ENCODE measurements around the gene RBM19. TPM values are rescaled to one million over a fixed set of nuclear protein-coding genes. Genes with fewer than 3 reads are reported as not detected.
"Not testable (repeated sequence)": the region's sequence is repeated elsewhere in the genome, so short reads cannot be mapped to it uniquely, and the experiment has no call there.

The RBM19 gene
- total RNA-seq, 1 donor from 2014 or later: 105 TPM

- Mint-ChIP-seq H3K4me1 (no peaks in the 10 kb centered on the region), H3K27me3 (no peaks in the 10 kb centered on the region), H3K9me3 (no peaks in the 10 kb centered on the region), H3K4me3 (no peak overlapping the region), H3K27ac (no peak overlapping the region), H3K36me3 (ENCODE audit: low read depth) (no peaks in the 10 kb centered on the region)
- intact Hi-C loops (cut with micrococcal nuclease): no loop called here
- no peak for DNase-seq
Observed at GRCh38 chr12:113826805-113827538, 139.2 kb downstream of the RBM19 start.

GRCh38 chr12:113825705-113826104 is 140.4 kb downstream of the RBM19 start:
- intact Hi-C loops (cut with micrococcal nuclease): no loop called here
- Mint-ChIP-seq H3K4me1 (no peaks in the 10 kb centered on the region), H3K36me3 (ENCODE audit: low read depth) (no peaks in the 10 kb centered on the region), H3K27ac (no peak overlapping the region), H3K4me3 (no peak overlapping the region), H3K27me3 (no peaks in the 10 kb centered on the region), H3K9me3 (no peaks in the 10 kb centered on the region)
- DNase-seq: no peak

GRCh38 chr12:113823816-113824215 is 142.3 kb downstream of the RBM19 start:
- intact Hi-C loops (cut with micrococcal nuclease): no loop called here
- DNase-seq: no peak
- Mint-ChIP-seq H3K27ac (no peak overlapping the region), H3K27me3 (no peaks in the 10 kb centered on the region), H3K4me1 (no peaks in the 10 kb centered on the region), H3K36me3 (ENCODE audit: low read depth) (no peaks in the 10 kb centered on the region), H3K4me3 (no peak overlapping the region), H3K9me3 (no peaks in the 10 kb centered on the region)

GRCh38 chr12:113823016-113823415 is 143.1 kb downstream of the RBM19 start:
- no peaks in the 10 kb centered on the region for H3K36me3 Mint-ChIP-seq (ENCODE audit: low read depth)
- H3K9me3 Mint-ChIP-seq: no peaks in the 10 kb centered on the region
- no peak overlapping the region for H3K27ac Mint-ChIP-seq
- intact Hi-C loops (cut with micrococcal nuclease): no loop called here
- DNase-seq: no peak
- no peaks in the 10 kb centered on the region for H3K27me3 Mint-ChIP-seq
- H3K4me1 Mint-ChIP-seq: no peaks in the 10 kb centered on the region
- H3K4me3 Mint-ChIP-seq: no peak overlapping the region

GRCh38 chr12:113820842-113821241 is 145.3 kb downstream of the RBM19 start:
- H3K36me3 Mint-ChIP-seq (ENCODE audit: low read depth): peaks cover 5% of the 10 kb centered on the region
- no peaks in the 10 kb centered on the region for H3K9me3 Mint-ChIP-seq
- no peak overlapping the region for H3K27ac Mint-ChIP-seq

GRCh38 chr12:113820309-113820708 is 145.8 kb downstream of the RBM19 start:
- no peak for DNase-seq
- H3K27me3 Mint-ChIP-seq: no peaks in the 10 kb centered on the region
- H3K36me3 Mint-ChIP-seq (ENCODE audit: low read depth): peaks cover 9% of the 10 kb centered on the region
- H3K4me1 Mint-ChIP-seq: no peaks in the 10 kb centered on the region
- H3K9me3 Mint-ChIP-seq: no peaks in the 10 kb centered on the region
- no peak overlapping the region for H3K4me3 Mint-ChIP-seq
- H3K27ac Mint-ChIP-seq: no peak overlapping the region
- intact Hi-C loops (cut with micrococcal nuclease): no loop called here

More at GRCh38 chr12:113820842-113821241, 145.3 kb downstream of the RBM19 start:
- Mint-ChIP-seq H3K4me1 (no peaks in the 10 kb centered on the region), H3K27me3 (no peaks in the 10 kb centered on the region), H3K4me3 (no peak overlapping the region)
- no peak for DNase-seq
- intact Hi-C loops (cut with micrococcal nuclease): no loop called here

GRCh38 chr12:113819495-113819894 is 146.6 kb downstream of the RBM19 start:
- peaks cover 11% of the 10 kb centered on the region for H3K36me3 Mint-ChIP-seq (ENCODE audit: low read depth)
- no peak for DNase-seq
- no peaks in the 10 kb centered on the region for H3K9me3 Mint-ChIP-seq
- H3K4me1 Mint-ChIP-seq: no peaks in the 10 kb centered on the region
- no peak overlapping the region for H3K27ac Mint-ChIP-seq
- no peaks in the 10 kb centered on the region for H3K27me3 Mint-ChIP-seq
- H3K4me3 Mint-ChIP-seq: no peak overlapping the region
- intact Hi-C loops (cut with micrococcal nuclease): no loop called here

GRCh38 chr12:113818833-113819232 is 147.3 kb downstream of the RBM19 start:
- peaks cover 11% of the 10 kb centered on the region for H3K36me3 Mint-ChIP-seq (ENCODE audit: low read depth)
- no peaks in the 10 kb centered on the region for H3K9me3 Mint-ChIP-seq
- H3K4me1 Mint-ChIP-seq: no peaks in the 10 kb centered on the region
- no peaks in the 10 kb centered on the region for H3K27me3 Mint-ChIP-seq
- DNase-seq: no peak
- intact Hi-C loops (cut with micrococcal nuclease): no loop called here
- no peak overlapping the region for H3K4me3 Mint-ChIP-seq
- H3K27ac Mint-ChIP-seq: no peak overlapping the region

GRCh38 chr12:113818283-113818682 is 147.8 kb downstream of the RBM19 start:
- intact Hi-C loops (cut with micrococcal nuclease): no loop called here
- Mint-ChIP-seq H3K9me3 (no peaks in the 10 kb centered on the region), H3K4me1 (no peaks in the 10 kb centered on the region), H3K27ac (no peak overlapping the region), H3K36me3 (ENCODE audit: low read depth) (peaks cover 11% of the 10 kb centered on the region), H3K4me3 (no peak overlapping the region), H3K27me3 (no peaks in the 10 kb centered on the region)
- DNase-seq: no peak

- H3K9me3 Mint-ChIP-seq: no peaks in the 10 kb centered on the region
- no peaks in the 10 kb centered on the region for H3K4me1 Mint-ChIP-seq
- no peak overlapping the region for H3K4me3 Mint-ChIP-seq
- no peak for DNase-seq
- H3K27me3 Mint-ChIP-seq: no peaks in the 10 kb centered on the region
- intact Hi-C loops (cut with micrococcal nuclease): no loop called here
- H3K36me3 Mint-ChIP-seq (ENCODE audit: low read depth): peaks cover 11% of the 10 kb centered on the region
- no peak overlapping the region for H3K27ac Mint-ChIP-seq
Observed at GRCh38 chr12:113816866-113817265, 149.3 kb downstream of the RBM19 start.

GRCh38 chr12:113815031-113815430 is 151.1 kb downstream of the RBM19 start:
- Mint-ChIP-seq H3K9me3 (no peaks in the 10 kb centered on the region), H3K4me3 (no peak overlapping the region), H3K36me3 (ENCODE audit: low read depth) (peaks cover 11% of the 10 kb centered on the region), H3K4me1 (no peaks in the 10 kb centered on the region), H3K27me3 (no peaks in the 10 kb centered on the region), H3K27ac (no peak overlapping the region)
- intact Hi-C loops (cut with micrococcal nuclease): no loop called here
- no peak for DNase-seq

- Mint-ChIP-seq H3K4me1 (no peaks in the 10 kb centered on the region), H3K4me3 (no peak overlapping the region), H3K27me3 (no peaks in the 10 kb centered on the region), H3K27ac (no peak overlapping the region), H3K9me3 (no peaks in the 10 kb centered on the region), H3K36me3 (ENCODE audit: low read depth) (peaks cover 11% of the 10 kb centered on the region)
- DNase-seq: no peak
- intact Hi-C loops (cut with micrococcal nuclease): no loop called here
Observed at GRCh38 chr12:113813229-113813541, 152.9 kb downstream of the RBM19 start.

- H3K36me3 Mint-ChIP-seq (ENCODE audit: low read depth): peaks cover 11% of the 10 kb centered on the region
- no peaks in the 10 kb centered on the region for H3K4me1 Mint-ChIP-seq
- H3K27me3 Mint-ChIP-seq: no peaks in the 10 kb centered on the region
- intact Hi-C loops (cut with micrococcal nuclease): no loop called here
- DNase-seq: no peak
- no peak overlapping the region for H3K4me3 Mint-ChIP-seq
- no peaks in the 10 kb centered on the region for H3K9me3 Mint-ChIP-seq
- no peak overlapping the region for H3K27ac Mint-ChIP-seq
Observed at GRCh38 chr12:113812411-113813228, 153.5 kb downstream of the RBM19 start.

- DNase-seq; H3K36me3 Mint-ChIP-seq (ENCODE audit: low read depth); intact Hi-C loops (cut with micrococcal nuclease); H3K4me1 Mint-ChIP-seq; H3K9me3 Mint-ChIP-seq; H3K27ac Mint-ChIP-seq; H3K27me3 Mint-ChIP-seq; H3K4me3 Mint-ChIP-seq: not testable (repeated sequence)
Observed at GRCh38 chr12:113809462-113810220, 156.5 kb downstream of the RBM19 start.

All from activated CD4-positive, alpha-beta T cell treated with anti-CD3 and anti-CD28 coated beads, Interleukin-2, amount 10 ng/mL, durations not matched to agents 24 days and 14 days (primary cell).